ENCODE results near the gene LONRF2.
"Not testable (repeated sequence)": the region's sequence is repeated elsewhere in the genome, so short reads cannot be mapped to it uniquely, and the experiment has no call there.

The LONRF2 gene

GRCh38 chr2:100321866-100322820 is at the start of gene LONRF2:
LONRF2 (minus strand) TSS chr2:100322501; CDS start chr2:100322093, 408 bp downstream.
- peak; percentile 34 for DNase-seq

- peak; percentile 5 for DNase-seq
These were observed 44.9 kb upstream of the LONRF2 start for GRCh38 chr2:100367163-100367562.

- DNase-seq, result no peak
These were observed 43.1 kb upstream of the LONRF2 start for GRCh38 chr2:100365434-100365833.

GRCh38 chr2:100362269-100362668 is 40.0 kb upstream of the LONRF2 start:
- not testable (repeated sequence) for DNase-seq

GRCh38 chr2:100359576-100359975 is 37.3 kb upstream of the LONRF2 start:
- DNase-seq, result no peak

- DNase-seq, result no peak
These were observed 36.3 kb upstream of the LONRF2 start for GRCh38 chr2:100358554-100358953.

- DNase-seq, result no peak
These were observed 30.2 kb upstream of the LONRF2 start for GRCh38 chr2:100352521-100352920.

GRCh38 chr2:100350661-100351185 is 28.4 kb upstream of the LONRF2 start:
- no peak for DNase-seq

- DNase-seq, result not testable (repeated sequence)
These were observed 22.8 kb upstream of the LONRF2 start for GRCh38 chr2:100345144-100345543.

- no peak for DNase-seq
These were observed 22.1 kb upstream of the LONRF2 start for GRCh38 chr2:100344433-100344832.

GRCh38 chr2:100342466-100342865 is 20.2 kb upstream of the LONRF2 start:
- not testable (repeated sequence) for DNase-seq

- DNase-seq, result no peak
These were observed 17.5 kb upstream of the LONRF2 start for GRCh38 chr2:100339823-100340222.

GRCh38 chr2:100334929-100335328 is 12.6 kb upstream of the LONRF2 start:
- no peak for DNase-seq

GRCh38 chr2:100327742-100328141 is 5.4 kb upstream of the LONRF2 start:
- no peak for DNase-seq

GRCh38 chr2:100321179-100321865 is 979 bp downstream of the LONRF2 start:
- peak; percentile 57 for DNase-seq

- no peak for DNase-seq
These were observed 1.6 kb downstream of the LONRF2 start for GRCh38 chr2:100320547-100321178.

- DNase-seq, result peak; percentile 28
These were observed 4.7 kb downstream of the LONRF2 start for GRCh38 chr2:100317634-100318033.

GRCh38 chr2:100309973-100310719 is 12.2 kb downstream of the LONRF2 start:
- DNase-seq, result no peak

- DNase-seq, result no peak
These were observed 13.0 kb downstream of the LONRF2 start for GRCh38 chr2:100309311-100309710.

- no peak for DNase-seq
These were observed 18.6 kb downstream of the LONRF2 start for GRCh38 chr2:100303744-100304143.

GRCh38 chr2:100302585-100302892 is 19.8 kb downstream of the LONRF2 start:
- no peak for DNase-seq

- DNase-seq, result no peak
These were observed 20.3 kb downstream of the LONRF2 start for GRCh38 chr2:100301881-100302584.

Measured in hematopoietic multipotent progenitor cell treated with erythropoietin and hydrocortisone succinate and interleukin-3 and kit ligand, for 6 days (in vitro differentiated cells).